ENCODE data around the gene COA8.

Gene COA8

DNA sequence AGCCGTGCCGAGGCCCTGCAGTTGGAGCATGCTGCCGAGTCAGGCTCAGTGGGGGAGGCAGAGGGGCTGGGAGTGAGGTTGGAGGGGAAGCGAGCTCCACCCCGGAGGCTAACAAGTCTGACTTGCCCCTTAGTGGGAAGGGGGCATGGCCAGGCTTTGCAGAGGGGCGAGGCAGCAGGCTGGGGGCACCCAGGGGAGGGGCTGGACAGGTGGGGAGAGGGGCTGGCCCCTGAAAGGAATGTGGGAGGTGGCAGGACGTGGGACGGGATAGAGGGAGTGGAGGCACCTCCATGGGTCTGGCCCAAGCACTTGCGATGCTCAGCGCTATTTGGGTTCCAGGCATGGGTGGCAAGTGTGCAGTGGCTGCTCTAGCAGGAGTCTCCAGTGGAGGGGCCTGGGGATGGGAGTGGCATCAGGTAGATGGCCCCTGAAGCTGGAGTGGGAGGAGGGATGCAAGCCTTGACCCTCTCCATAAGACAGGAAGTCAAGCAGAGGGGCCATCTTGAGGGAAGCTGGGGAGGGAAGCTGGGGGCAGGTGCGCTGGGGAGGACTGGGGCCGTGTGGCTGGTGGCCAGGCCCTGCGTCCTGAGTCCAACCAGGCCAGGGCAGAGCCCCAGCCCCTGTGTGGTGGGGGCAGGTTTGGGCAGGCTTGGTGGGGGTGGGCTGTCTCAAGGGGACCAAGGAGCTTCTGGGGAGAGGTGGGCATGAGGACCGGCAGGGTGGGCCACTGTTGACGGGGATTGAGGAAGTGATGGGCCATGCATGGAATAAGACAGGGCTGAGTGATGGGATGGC is 31.1 kb upstream of the COA8 start:
- Histone ChIP-seq H3K4me3 (replicated peaks; ENCODE audit: low read depth, low read length) (no peak overlapping the region), H3K36me3 (ENCODE audit: control insufficient read depth, insufficient read depth, low read length) (peaks cover 11% of the 10 kb centered on the region), H3K27me3 (replicated peaks; ENCODE audit: control insufficient read depth, insufficient read depth, low read length) (no peaks in the 10 kb centered on the region)
- no peak for DNase-seq (ENCODE audit: extremely low read depth, insufficient read length)
- TF ChIP-seq, protein P1, sequence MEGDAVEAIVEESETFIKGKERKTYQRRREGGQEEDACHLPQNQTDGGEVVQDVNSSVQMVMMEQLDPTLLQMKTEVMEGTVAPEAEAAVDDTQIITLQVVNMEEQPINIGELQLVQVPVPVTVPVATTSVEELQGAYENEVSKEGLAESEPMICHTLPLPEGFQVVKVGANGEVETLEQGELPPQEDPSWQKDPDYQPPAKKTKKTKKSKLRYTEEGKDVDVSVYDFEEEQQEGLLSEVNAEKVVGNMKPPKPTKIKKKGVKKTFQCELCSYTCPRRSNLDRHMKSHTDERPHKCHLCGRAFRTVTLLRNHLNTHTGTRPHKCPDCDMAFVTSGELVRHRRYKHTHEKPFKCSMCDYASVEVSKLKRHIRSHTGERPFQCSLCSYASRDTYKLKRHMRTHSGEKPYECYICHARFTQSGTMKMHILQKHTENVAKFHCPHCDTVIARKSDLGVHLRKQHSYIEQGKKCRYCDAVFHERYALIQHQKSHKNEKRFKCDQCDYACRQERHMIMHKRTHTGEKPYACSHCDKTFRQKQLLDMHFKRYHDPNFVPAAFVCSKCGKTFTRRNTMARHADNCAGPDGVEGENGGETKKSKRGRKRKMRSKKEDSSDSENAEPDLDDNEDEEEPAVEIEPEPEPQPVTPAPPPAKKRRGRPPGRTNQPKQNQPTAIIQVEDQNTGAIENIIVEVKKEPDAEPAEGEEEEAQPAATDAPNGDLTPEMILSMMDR (IDR thresholded peaks at IDR 0.05; ENCODE audit: insufficient read depth, low read length, poor library complexity, severe bottlenecking): no peak

DNA sequence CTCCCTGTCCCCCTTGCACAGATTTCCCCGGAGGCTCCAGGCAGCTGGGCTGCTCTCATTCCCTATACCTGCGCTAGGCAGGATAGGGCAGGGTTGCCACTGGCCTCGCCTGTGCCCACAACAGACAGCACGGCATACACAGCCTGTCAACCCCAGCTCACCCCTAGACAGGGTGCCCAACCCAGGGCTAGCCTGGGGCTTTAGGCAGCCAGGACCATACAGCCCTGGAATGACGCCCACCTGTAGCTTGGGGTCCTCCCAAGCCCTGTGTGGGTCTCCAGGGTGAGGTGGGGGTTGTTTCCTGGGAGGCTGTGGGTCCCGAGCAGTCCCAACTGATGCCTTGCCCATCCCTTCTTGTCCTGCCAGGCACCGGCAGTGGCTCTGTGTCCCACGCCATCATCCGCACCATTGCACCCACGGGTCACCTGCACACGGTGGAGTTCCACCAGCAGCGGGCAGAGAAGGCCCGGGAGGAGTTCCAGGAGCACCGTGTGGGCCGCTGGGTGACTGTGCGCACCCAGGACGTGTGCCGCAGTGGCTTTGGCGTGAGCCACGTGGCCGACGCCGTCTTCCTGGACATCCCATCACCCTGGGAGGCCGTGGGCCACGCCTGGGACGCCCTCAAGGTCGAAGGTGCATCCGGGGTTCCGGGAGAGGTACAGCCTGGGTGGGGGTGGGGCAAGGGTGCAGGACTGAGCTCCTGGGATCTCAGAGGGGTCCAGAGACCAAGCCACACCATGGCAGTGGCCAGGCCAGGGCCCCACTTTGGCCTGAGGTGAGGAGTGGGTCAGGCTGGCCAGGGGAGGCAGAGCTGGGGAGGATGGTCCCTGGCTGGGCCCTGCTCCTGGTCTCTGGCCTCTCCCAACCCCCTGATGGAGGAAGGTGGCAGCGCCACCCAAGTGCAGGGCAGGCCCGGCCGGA is 30.3 kb upstream of the COA8 start:
- no peaks in the 10 kb centered on the region for H3K27me3 ChIP-seq (replicated peaks; ENCODE audit: control insufficient read depth, insufficient read depth, low read length)
- TF ChIP-seq, protein P1 (IDR thresholded peaks at IDR 0.05; ENCODE audit: insufficient read depth, low read length, poor library complexity, severe bottlenecking): no peak
- peaks cover 12% of the 10 kb centered on the region for H3K36me3 ChIP-seq (ENCODE audit: control insufficient read depth, insufficient read depth, low read length)
- no peak overlapping the region for H3K4me3 ChIP-seq (replicated peaks; ENCODE audit: low read depth, low read length)
- DNase-seq (ENCODE audit: extremely low read depth, insufficient read length): no peak

DNA sequence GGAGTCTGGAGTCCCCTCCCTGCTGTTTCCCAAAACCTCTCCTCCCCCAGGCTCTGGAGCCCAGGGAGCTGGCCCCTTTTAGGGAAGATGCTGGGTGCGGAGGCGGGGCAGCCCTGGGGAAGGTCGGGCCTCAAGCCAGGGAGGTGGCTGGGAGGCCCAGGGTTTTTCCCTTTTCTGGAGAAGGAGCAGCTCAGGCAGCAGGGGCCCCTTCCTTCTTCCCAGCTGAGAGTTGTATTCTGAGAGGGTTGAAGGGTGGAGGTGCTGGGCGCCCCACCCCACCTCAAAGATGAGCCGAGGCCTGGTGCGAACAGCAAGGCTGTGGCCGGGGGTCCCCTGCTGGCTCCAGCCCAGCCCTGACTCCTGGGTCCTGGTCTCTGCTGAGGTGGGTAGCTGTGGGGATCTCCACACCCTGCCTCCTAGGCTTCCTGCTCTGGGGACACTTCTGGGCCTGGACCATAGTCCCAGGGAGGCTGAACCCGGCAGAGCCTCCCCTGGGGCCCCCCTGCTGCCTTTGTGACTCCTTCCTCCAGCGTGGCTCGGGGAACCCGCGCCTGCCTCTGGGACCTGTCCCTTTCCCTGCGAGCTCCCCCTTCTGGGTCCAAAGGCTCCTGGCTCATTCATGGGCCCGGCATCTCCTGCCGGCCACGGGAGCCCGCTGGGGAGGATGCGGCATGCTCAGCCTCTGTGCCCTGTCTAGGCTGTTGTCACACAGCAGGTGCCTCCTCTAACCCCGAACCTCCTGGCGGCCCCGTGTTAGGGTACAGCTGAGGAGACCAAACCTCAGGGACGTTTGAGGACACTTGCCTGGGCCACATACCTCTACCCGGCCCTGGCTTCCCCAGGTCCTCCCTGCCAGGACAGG is 29.4 kb upstream of the COA8 start:
- TF ChIP-seq, protein P1 (IDR thresholded peaks at IDR 0.05; ENCODE audit: insufficient read depth, low read length, poor library complexity, severe bottlenecking): no peak
- Histone ChIP-seq H3K36me3 (ENCODE audit: control insufficient read depth, insufficient read depth, low read length) (peaks cover 12% of the 10 kb centered on the region), H3K4me3 (replicated peaks; ENCODE audit: low read depth, low read length) (no peak overlapping the region), H3K27me3 (replicated peaks; ENCODE audit: control insufficient read depth, insufficient read depth, low read length) (no peaks in the 10 kb centered on the region)
- no peak for DNase-seq (ENCODE audit: extremely low read depth, insufficient read length)

DNA sequence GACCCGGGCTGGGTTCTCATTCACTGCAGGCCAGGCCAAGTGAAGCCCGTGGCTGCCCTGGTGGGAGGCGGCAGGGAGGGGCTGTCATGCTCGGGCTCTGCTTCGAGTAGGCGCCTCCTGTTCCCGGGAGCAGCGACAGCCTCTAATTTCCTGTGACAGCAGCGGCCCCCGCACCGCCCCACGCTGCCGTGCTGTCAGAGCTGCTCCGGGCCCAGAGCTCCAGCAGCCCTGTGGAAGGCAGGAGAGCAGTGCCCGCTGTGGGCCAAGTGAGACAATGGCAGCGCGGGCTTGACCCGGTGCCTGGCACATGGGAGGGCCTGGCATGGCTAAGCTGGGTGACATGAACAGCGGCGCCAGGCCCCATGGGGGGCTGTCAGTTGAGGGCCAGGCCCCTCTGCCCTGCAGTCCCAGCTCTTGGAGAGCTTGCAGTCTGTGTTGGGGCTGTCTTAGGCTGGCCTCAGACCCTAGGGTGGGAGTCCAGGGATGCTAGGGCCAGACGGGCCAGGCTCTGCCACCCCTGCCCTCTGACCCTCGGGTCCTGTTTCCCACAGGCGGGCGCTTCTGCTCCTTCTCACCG is 28.7 kb upstream of the COA8 start:
- Histone ChIP-seq H3K4me3 (replicated peaks; ENCODE audit: low read depth, low read length) (no peak overlapping the region), H3K36me3 (ENCODE audit: control insufficient read depth, insufficient read depth, low read length) (peaks cover 12% of the 10 kb centered on the region), H3K27me3 (replicated peaks; ENCODE audit: control insufficient read depth, insufficient read depth, low read length) (no peaks in the 10 kb centered on the region)
- DNase-seq (ENCODE audit: extremely low read depth, insufficient read length): no peak
- TF ChIP-seq, protein P1 (IDR thresholded peaks at IDR 0.05; ENCODE audit: insufficient read depth, low read length, poor library complexity, severe bottlenecking): no peak

DNA sequence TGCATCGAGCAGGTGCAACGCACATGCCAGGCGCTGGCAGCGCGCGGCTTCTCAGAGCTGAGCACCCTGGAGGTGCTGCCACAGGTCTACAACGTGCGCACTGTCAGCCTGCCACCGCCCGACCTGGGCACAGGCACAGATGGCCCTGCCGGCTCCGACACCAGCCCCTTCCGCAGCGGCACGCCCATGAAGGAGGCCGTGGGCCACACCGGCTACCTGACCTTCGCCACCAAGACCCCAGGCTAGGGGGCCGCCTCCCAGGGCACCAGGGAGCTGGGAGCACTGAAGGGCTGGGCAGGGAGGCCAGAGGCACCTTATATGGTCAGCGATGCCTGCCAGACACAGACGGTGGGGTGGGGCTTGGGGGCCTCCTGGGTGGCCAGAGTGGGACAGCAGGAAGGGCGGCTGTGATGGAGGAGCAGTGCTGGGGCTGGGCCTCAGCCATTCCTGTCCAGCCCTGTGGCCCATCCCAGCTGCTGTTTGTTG is 28.1 kb upstream of the COA8 start:
- TF ChIP-seq, protein P1 (IDR thresholded peaks at IDR 0.05; ENCODE audit: insufficient read depth, low read length, poor library complexity, severe bottlenecking): no peak
- H3K4me3 ChIP-seq (replicated peaks; ENCODE audit: low read depth, low read length): no peak overlapping the region
- H3K36me3 ChIP-seq (ENCODE audit: control insufficient read depth, insufficient read depth, low read length): peaks cover 12% of the 10 kb centered on the region
- no peak for DNase-seq (ENCODE audit: extremely low read depth, insufficient read length)
- H3K27me3 ChIP-seq (replicated peaks; ENCODE audit: control insufficient read depth, insufficient read depth, low read length): no peaks in the 10 kb centered on the region

All from GM06990 (cell line).